ENCODE results near the gene B3GNT2.
"Not testable (repeated sequence)": the region's sequence is repeated elsewhere in the genome, so short reads cannot be mapped to it uniquely, and the experiment has no call there.

Gene B3GNT2

DNA sequence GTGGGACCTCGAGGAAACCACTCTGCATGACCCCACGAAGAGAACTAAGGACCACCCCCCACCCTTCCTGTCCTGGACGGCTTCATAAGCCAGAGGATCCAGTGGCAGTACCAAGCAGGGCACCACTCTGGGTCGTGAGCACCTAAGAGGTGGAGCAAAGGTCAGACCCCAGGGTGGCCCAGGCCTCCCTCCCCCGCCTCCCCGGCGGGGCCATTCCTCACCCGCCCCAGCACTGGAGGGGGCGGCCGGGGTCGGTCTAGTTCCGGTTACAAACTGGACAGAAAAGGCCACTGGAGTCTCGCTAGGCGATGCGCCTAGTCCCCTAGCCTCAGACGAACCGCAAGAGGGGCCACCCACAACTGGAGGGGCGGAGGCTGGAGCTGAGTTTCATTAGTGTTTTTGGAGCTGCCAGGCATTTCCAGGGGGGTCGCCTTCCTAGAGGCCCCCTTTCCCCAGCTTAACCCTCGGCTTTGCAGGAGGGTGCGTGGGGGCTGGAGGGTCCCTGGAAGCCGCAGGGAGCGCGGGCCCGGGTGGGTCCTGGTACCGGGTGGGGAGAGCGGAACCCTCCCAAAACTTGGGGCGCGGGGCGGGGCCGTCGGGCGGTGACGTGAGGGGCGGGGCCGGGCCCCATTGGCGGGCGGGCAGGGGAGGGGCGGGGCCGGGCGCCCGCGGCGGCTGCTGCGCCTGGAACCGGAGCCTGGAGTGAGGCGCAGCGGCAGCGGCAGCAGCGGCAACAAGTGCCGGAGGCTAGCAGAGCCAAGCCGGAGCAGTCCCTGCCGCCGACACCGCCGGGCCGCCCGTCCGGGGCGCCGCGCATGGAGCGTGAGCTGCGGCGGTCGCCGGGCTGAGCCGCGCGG is at the start of gene B3GNT2:
Gene B3GNT2, plus strand, starts transcription at position 695 of the 857 bp plus-strand sequence. CDS start 26,106 bp downstream, outside the sequence.
- Mint-ChIP-seq H3K4me1 (peaks cover 36% of the 10 kb centered on the region), H3K36me3 (peaks cover 15% of the 10 kb centered on the region), H3K27ac (peak within 1 kb of the TSS; percentile 96), H3K4me3 (peak within 1 kb of the TSS; percentile 92), H3K27me3 (peaks cover 18% of the 10 kb centered on the region), H3K9me3 (no peaks in the 10 kb centered on the region)
- peak; percentile 89 for DNase-seq
- CTCF ChIA-PET, result no interaction called here

GRCh38 chr2:62146790-62147189 is 49.1 kb upstream of the B3GNT2 start:
- DNase-seq, result peak; percentile 66
- CTCF ChIA-PET, H3K36me3 Mint-ChIP-seq, H3K4me3 Mint-ChIP-seq, H3K9me3 Mint-ChIP-seq, H3K27me3 Mint-ChIP-seq: not testable (repeated sequence)
- peak overlapping the region; percentile 71 for H3K27ac Mint-ChIP-seq
- H3K4me1 Mint-ChIP-seq, result peaks cover 12% of the 10 kb centered on the region

DNA sequence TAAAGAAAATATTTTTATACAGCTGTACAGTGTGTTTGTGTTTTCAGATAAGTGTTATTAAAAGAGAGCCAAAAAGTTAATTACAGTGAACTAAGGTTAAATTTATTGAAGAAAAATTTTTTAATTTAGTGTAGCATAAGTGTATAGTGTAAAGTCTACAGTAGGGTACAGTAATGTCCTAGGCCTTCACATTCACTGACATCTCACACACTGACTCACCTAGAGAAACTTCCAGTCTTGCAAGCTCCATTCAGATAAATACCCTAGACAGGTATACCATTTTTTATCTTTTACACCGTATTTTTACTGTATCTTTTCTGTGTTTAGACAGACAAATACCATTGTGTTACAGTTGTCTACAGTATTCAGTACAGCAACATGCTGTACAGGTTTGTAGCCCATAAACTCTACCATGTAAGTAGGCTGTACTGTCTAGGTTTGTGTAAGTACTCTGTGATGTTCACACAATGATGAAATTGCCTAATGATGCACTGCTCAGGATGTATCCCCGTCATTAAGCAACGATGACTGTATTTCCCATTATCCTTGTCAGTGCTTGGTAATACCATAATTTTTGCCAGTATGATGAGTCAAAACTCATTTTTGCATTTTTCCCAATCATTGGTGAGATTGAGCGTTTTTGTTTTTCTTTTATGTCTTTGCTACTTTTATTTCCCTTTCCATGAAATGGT is 48.2 kb upstream of the B3GNT2 start:
- CTCF ChIA-PET, result no interaction called here
- Mint-ChIP-seq H3K27me3 (no peaks in the 10 kb centered on the region), H3K36me3 (peaks cover 3% of the 10 kb centered on the region), H3K27ac (no peak overlapping the region), H3K4me3 (no peak overlapping the region), H3K9me3 (no peaks in the 10 kb centered on the region), H3K4me1 (peaks cover 12% of the 10 kb centered on the region)
- DNase-seq, result no peak

DNA sequence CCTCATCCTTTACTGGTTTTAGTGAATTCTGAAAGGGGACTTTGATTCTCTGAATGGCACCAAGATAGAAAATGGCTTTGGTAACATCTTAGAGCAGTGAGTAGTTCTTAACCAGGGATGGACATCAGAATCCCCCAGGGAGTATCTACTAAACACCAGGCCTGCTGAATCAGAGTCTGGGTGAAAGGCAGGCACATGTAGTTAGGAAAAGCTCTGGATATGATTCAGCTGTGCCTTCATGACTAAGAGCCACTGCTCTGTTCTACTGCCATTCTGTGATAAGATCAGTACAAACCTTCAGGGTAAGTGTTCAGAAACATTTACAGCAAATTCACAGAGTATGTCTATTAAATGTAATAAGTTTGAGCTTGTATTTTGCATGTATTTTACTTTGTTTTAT is 46.2 kb upstream of the B3GNT2 start:
- CTCF ChIA-PET, result interaction anchor here (0.8 kb wide), 1 partner anchor 268 kb away, joined by 3 read pairs; no protein-coding TSS in a partner anchor
- H3K9me3 Mint-ChIP-seq, result no peaks in the 10 kb centered on the region
- DNase-seq, result no peak
- no peak overlapping the region for H3K27ac Mint-ChIP-seq
- H3K27me3 Mint-ChIP-seq, result no peaks in the 10 kb centered on the region
- H3K36me3 Mint-ChIP-seq, result peaks cover 3% of the 10 kb centered on the region
- no peak overlapping the region for H3K4me3 Mint-ChIP-seq
- peaks cover 12% of the 10 kb centered on the region for H3K4me1 Mint-ChIP-seq

DNA sequence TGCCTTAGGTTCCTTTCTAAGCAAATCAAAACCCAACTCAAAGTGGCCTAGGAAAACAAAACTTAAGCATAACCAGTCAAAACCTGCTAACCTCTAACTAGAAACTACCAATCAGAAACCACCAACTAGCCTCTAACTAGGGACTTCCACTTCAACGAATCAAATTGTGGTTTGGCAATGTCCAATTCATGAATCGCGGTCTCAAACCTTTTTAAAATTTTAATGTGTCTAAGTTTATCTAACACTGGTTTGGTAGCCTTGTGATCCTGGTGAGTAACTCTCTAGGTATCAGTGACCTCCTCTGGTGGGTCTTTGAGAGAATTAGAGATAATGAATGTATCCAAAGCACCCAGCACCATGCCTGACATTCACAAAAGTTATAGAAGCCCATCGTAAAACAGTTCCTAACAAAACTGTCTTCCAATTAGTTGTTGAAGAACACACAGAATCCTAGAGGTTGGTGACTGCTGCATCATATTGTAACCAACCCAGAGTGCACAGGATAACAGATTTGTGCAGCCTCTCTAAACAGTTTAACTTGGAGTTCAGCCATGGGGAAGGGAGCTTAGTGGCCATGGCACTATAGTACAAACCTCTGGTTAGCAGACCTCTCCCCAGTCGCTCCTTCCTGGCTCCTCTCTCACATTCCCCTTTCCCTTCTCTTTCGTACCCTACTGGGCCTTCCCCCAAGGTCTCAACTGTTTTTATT is 45.2 kb upstream of the B3GNT2 start:
- Mint-ChIP-seq H3K4me3 (no peak overlapping the region), H3K27ac (no peak overlapping the region), H3K9me3 (peaks cover 6% of the 10 kb centered on the region), H3K36me3 (peaks cover 3% of the 10 kb centered on the region), H3K4me1 (peaks cover 12% of the 10 kb centered on the region), H3K27me3 (no peaks in the 10 kb centered on the region)
- no peak for DNase-seq
- CTCF ChIA-PET, result interaction anchor here (0.8 kb wide), 1 partner anchor 267 kb away, joined by 3 read pairs; no protein-coding TSS in a partner anchor

DNA sequence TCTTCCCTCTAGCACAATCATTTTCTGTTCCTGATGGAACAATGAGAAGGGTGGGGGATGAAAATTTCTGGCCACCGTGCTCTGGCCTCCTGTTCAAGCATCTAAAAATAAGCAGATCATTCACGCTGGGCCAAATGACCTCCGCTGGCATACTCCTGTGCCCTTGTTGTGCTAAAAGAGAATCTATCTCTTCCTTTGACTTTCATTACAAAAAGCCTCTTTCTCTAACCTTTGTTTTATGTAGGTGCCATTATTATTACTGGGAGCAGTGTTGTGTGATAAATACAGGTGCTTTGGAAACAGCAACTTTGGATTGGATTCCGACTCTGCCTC is 44.6 kb upstream of the B3GNT2 start:
- H3K27me3 Mint-ChIP-seq, result no peaks in the 10 kb centered on the region
- DNase-seq, result no peak
- peaks cover 3% of the 10 kb centered on the region for H3K36me3 Mint-ChIP-seq
- H3K27ac Mint-ChIP-seq, result no peak overlapping the region
- peaks cover 12% of the 10 kb centered on the region for H3K4me1 Mint-ChIP-seq
- no peak overlapping the region for H3K4me3 Mint-ChIP-seq
- CTCF ChIA-PET, result no interaction called here
- peaks cover 6% of the 10 kb centered on the region for H3K9me3 Mint-ChIP-seq

GRCh38 chr2:62152000-62152399 is 43.9 kb upstream of the B3GNT2 start:
- no peak for DNase-seq
- Mint-ChIP-seq H3K36me3 (peaks cover 3% of the 10 kb centered on the region), H3K27ac (no peak overlapping the region), H3K9me3 (peaks cover 6% of the 10 kb centered on the region), H3K4me1 (peaks cover 6% of the 10 kb centered on the region), H3K4me3 (no peak overlapping the region), H3K27me3 (no peaks in the 10 kb centered on the region)
- CTCF ChIA-PET, result interaction anchor here (0.5 kb wide), 1 partner anchor 626 kb away, joined by 3 read pairs; no protein-coding TSS in a partner anchor

- no peak overlapping the region for H3K4me3 Mint-ChIP-seq
- CTCF ChIA-PET, result no interaction called here
- no peaks in the 10 kb centered on the region for H3K4me1 Mint-ChIP-seq
- no peaks in the 10 kb centered on the region for H3K36me3 Mint-ChIP-seq
- no peaks in the 10 kb centered on the region for H3K27me3 Mint-ChIP-seq
- H3K9me3 Mint-ChIP-seq, result peaks cover 6% of the 10 kb centered on the region
- DNase-seq, result no peak
- H3K27ac Mint-ChIP-seq, result no peak overlapping the region
Measured at GRCh38 chr2:62156861-62157496, 38.9 kb upstream of the B3GNT2 start.

DNA sequence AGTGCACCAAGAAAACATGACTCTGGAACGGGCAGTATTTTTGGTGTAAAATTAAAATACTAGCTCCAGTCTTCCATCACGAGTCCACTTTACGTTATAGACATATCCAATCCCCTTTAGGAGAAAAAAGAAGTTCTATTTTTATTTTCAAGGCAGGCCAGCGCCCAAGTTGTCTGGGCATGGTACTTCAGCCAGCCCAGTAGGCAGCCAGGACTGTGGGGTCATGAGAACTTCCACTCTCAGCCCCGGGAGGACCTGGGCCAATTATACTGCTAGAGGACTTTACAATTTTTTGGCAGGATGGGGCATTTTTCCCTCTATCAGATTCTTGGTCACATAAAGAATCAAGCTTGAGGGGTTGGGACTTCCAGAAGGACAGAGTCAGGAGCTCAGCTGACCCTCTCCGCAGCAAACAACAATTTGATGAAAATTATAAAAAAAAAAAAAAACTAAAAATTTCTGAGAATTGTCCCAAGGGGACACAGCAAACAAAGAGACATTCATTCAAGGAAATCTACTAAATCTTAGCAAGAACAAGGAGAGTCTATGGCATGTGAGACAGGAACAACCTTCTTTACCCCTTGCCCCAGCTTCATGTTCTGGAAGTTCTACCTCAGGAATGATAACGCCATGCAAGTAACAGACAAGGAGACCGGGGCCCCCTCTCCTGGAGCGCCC is 37.3 kb upstream of the B3GNT2 start:
- Mint-ChIP-seq H3K36me3 (no peaks in the 10 kb centered on the region), H3K27me3 (no peaks in the 10 kb centered on the region), H3K27ac (no peak overlapping the region), H3K4me3 (no peak overlapping the region), H3K9me3 (peaks cover 6% of the 10 kb centered on the region), H3K4me1 (no peaks in the 10 kb centered on the region)
- CTCF ChIA-PET, result no interaction called here
- no peak for DNase-seq

GRCh38 chr2:62160691-62161090 is 35.2 kb upstream of the B3GNT2 start:
- H3K36me3 Mint-ChIP-seq, CTCF ChIA-PET, H3K9me3 Mint-ChIP-seq, H3K4me3 Mint-ChIP-seq, H3K27me3 Mint-ChIP-seq, DNase-seq, H3K4me1 Mint-ChIP-seq, H3K27ac Mint-ChIP-seq: not testable (repeated sequence)

- DNase-seq, result no peak
- Mint-ChIP-seq H3K4me1 (no peaks in the 10 kb centered on the region), H3K9me3 (no peaks in the 10 kb centered on the region), H3K27ac (no peak overlapping the region), H3K36me3 (no peaks in the 10 kb centered on the region), H3K27me3 (peaks cover 7% of the 10 kb centered on the region), H3K4me3 (no peak overlapping the region)
- CTCF ChIA-PET, result no interaction called here
Measured at GRCh38 chr2:62163106-62163831, 32.6 kb upstream of the B3GNT2 start.

DNA sequence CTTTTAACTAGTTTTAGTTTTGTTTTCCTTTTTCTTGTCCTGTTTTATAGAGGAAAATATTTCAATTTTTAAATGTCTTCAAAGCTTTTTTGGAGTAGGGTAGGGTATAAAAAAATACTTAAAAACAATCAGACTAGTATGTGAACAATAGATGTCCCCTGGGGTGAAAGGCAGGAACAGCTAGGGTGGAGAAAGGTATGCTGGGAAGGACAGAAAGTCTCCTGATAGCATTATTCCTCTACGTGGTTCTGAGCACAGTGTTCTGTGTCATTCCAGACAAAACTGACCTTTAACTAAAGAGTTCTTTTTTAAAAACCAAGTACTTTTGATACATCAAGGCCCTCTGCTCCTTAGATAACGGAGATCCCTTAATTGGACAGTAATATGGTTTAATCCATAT is 32.1 kb upstream of the B3GNT2 start:
- CTCF ChIA-PET, result no interaction called here

GRCh38 chr2:62175728-62176127 is 20.2 kb upstream of the B3GNT2 start:
- Mint-ChIP-seq H3K27ac (no peak overlapping the region), H3K9me3 (peaks cover 2% of the 10 kb centered on the region), H3K4me3 (no peak overlapping the region), H3K4me1 (no peaks in the 10 kb centered on the region), H3K27me3 (peaks cover 10% of the 10 kb centered on the region), H3K36me3 (no peaks in the 10 kb centered on the region)
- CTCF ChIA-PET, result no interaction called here
- DNase-seq, result no peak

More for the DNA sequence above, 32.1 kb upstream of the B3GNT2 start:
- H3K4me1 Mint-ChIP-seq, result no peaks in the 10 kb centered on the region
- no peaks in the 10 kb centered on the region for H3K36me3 Mint-ChIP-seq
- H3K9me3 Mint-ChIP-seq, result no peaks in the 10 kb centered on the region
- H3K4me3 Mint-ChIP-seq, result no peak overlapping the region
- DNase-seq, result no peak
- peaks cover 7% of the 10 kb centered on the region for H3K27me3 Mint-ChIP-seq
- H3K27ac Mint-ChIP-seq, result no peak overlapping the region

Data from activated naive CD4-positive, alpha-beta T cell treated with anti-CD3 and anti-CD28 coated beads, Interleukin-2, amount 10 ng/mL, durations not matched to agents 7 days and 5 days (primary cell).